ENCODE measurements around the gene CHCHD3.

GRCh38 chr7:132793474-132793873 lies 288.4 kb downstream of the CHCHD3 start:
- TF ChIP-seq CTCF (IDR thresholded peaks at IDR 0.05; ENCODE audit: poor library complexity), result no peak
- TF ChIP-seq EZH2 (IDR thresholded peaks at IDR 0.05; ENCODE audit: borderline replicate concordance), result no peak
- TF ChIP-seq EZH2phosphoT487 (IDR thresholded peaks at IDR 0.05; ENCODE audit: low read depth, severe bottlenecking, unreplicated experiment), result no peak

All from hepatocyte (in vitro differentiated cells).